ENCODE data around the gene PSTPIP2. TPM values are rescaled to one million over a fixed set of nuclear protein-coding genes. Genes with fewer than 3 reads are reported as not detected.
A peak's percentile ranks its signal among the peaks of the same experiment; 100 is the strongest.

Gene PSTPIP2
- total RNA-seq (10 to 100 TPM; 13.3 to 14.0 TPM), polyA plus RNA-seq (10 to 100 TPM; 10.9 to 19.7 TPM)

GRCh38 chr18:46071653-46072375, at the start of gene PSTPIP2:
Gene PSTPIP2 (minus strand): TSS chr18:46072260. CDS start chr18:46072188, 72 bp downstream.
- peak within 1 kb of the TSS in 5 of 7 donors; percentile 48 to 91 (median 79) for H3K27ac Mint-ChIP-seq
- DNase-seq = peak; percentile 59 to 78 (median 64)
- intact Hi-C loops (cut with micrococcal nuclease) = loop anchor here (2.0 to 5.0 kb wide), 3 partner anchors 75 to 190 kb away; partner anchors contain the start of gene EPG5
- H3K9me3 Mint-ChIP-seq = no peaks in the 10 kb centered on the region
- ChIA-PET POLR2A (ENCODE audit: partially characterized antibody) (interaction anchor here (0.6 to 3.6 kb wide), 12 partner anchors 16 to 414 kb away, joined by 3 to 28 read pairs (median 4); partner anchors contain the start of genes ATP5F1A and HAUS1), CTCF (ENCODE audit: partially characterized antibody) (interaction anchor here (1.0 to 4.1 kb wide), 17 partner anchors 10 to 408 kb away, joined by 3 to 92 read pairs (median 10); no protein-coding TSS in a partner anchor)
- peak within 1 kb of the TSS; percentile 86 to 94 (median 88) for H3K4me3 Mint-ChIP-seq
- peak within 1 kb of the TSS; percentile 62 for H3K27ac ChIP-seq (ENCODE audit: low read depth, low read length)
- H3K36me3 ChIP-seq (ENCODE audit: insufficient read depth, low read length) = no peaks in the 10 kb centered on the region
- H3K4me1 Mint-ChIP-seq = peaks cover 25 to 45% (median 38%) of the 10 kb centered on the region in 4 donors
- H3K4me1 ChIP-seq (ENCODE audit: insufficient read depth, low read length) = peaks cover 44% of the 10 kb centered on the region
- peaks cover 0 to 3% of the 10 kb centered on the region in 2 donors for H3K36me3 Mint-ChIP-seq
- no peaks in the 10 kb centered on the region for H3K9me3 ChIP-seq (ENCODE audit: control insufficient read depth in 1 of 2, low read length in 2 of 2)
- H3K27me3 Mint-ChIP-seq = no peaks in the 10 kb centered on the region
- H3K27me3 ChIP-seq (ENCODE audit: insufficient read depth, low read length) = no peaks in the 10 kb centered on the region
- peak within 1 kb of the TSS; percentile 42 to 76 for H3K4me3 ChIP-seq (ENCODE audit: low read length in 2 of 2)

DNA sequence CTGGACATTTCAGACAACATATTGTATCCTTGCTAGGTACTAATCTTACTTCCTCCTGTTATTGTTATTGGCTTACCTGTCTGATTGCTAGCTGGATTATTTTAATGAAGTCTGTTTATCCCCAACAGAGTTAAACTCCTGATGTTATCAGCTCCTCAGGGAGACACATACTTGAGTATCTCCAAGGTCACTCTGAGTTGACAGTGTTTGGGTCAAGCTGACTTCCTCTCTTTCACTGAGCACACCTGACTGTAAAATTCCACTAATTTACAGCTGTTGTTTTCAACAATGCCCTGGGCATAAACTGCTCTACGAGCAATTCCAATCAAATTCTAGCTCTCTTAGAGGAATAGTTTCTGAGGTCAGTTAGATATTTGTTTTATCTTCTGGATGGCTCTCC, 41.7 kb upstream of the PSTPIP2 start:
- no peak overlapping the region for H3K27ac Mint-ChIP-seq
- Histone ChIP-seq H3K9me3 (ENCODE audit: control insufficient read depth in 1 of 2, low read length in 2 of 2) (no peaks in the 10 kb centered on the region), H3K4me1 (ENCODE audit: insufficient read depth, low read length) (no peaks in the 10 kb centered on the region), H3K36me3 (ENCODE audit: insufficient read depth, low read length) (peaks cover 21% of the 10 kb centered on the region), H3K27ac (ENCODE audit: low read depth, low read length) (no peak overlapping the region), H3K27me3 (ENCODE audit: insufficient read depth, low read length) (no peaks in the 10 kb centered on the region), H3K4me3 (ENCODE audit: low read length in 2 of 2) (no peak overlapping the region)
- peaks cover 14 to 36% of the 10 kb centered on the region in 2 donors for H3K36me3 Mint-ChIP-seq
- no peak for DNase-seq
- intact Hi-C loops (cut with micrococcal nuclease) = no loop called here
- H3K27me3 Mint-ChIP-seq = no peaks in the 10 kb centered on the region
- ChIA-PET CTCF (ENCODE audit: partially characterized antibody) (no interaction called here), POLR2A (ENCODE audit: partially characterized antibody) (no interaction called here)
- H3K9me3 Mint-ChIP-seq = no peaks in the 10 kb centered on the region
- no peak overlapping the region for H3K4me3 Mint-ChIP-seq
- H3K4me1 Mint-ChIP-seq = peaks cover 0 to 10% (median 5%) of the 10 kb centered on the region in 4 donors

DNA sequence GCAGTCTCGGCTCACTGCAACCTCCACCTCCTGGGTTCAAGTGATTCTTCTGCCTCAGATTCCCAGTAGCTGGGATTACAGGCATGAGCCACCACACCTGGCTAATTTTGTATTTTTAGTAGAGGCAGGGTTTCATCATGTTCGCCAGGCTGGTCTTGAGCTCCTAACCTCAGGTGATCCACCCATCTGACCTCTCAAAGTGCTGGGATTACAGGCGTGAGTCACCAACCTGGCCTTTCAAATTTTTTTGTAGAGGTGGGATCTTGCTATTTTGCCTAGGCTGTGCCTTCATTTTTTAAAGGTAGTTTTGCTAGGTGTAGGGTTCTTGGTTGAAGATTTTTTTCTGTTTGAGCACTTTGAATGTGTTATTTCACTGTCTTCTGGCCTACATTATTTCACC, 38.3 kb upstream of the PSTPIP2 start:
- Mint-ChIP-seq H3K27me3 (no peaks in the 10 kb centered on the region), H3K9me3 (no peaks in the 10 kb centered on the region), H3K27ac (no peak overlapping the region), H3K36me3 (peaks cover 8 to 28% of the 10 kb centered on the region in 2 donors), H3K4me3 (no peak overlapping the region), H3K4me1 (peaks cover 10 to 16% (median 14%) of the 10 kb centered on the region in 4 donors)
- ChIA-PET POLR2A (ENCODE audit: partially characterized antibody) (no interaction called here), CTCF (ENCODE audit: partially characterized antibody) (interaction anchor here (0.7 to 1.0 kb wide), 3 partner anchors 10 to 38 kb away, joined by 3 to 6 read pairs (median 4); no protein-coding TSS in a partner anchor)
- H3K27ac ChIP-seq (ENCODE audit: low read depth, low read length) = no peak overlapping the region
- DNase-seq = no peak
- intact Hi-C loops (cut with micrococcal nuclease) = no loop called here
- no peak overlapping the region for H3K4me3 ChIP-seq (ENCODE audit: low read length in 2 of 2)
- no peaks in the 10 kb centered on the region for H3K27me3 ChIP-seq (ENCODE audit: insufficient read depth, low read length)
- H3K4me1 ChIP-seq (ENCODE audit: insufficient read depth, low read length) = peaks cover 7% of the 10 kb centered on the region
- peaks cover 21% of the 10 kb centered on the region for H3K36me3 ChIP-seq (ENCODE audit: insufficient read depth, low read length)
- no peaks in the 10 kb centered on the region for H3K9me3 ChIP-seq (ENCODE audit: control insufficient read depth in 1 of 2, low read length in 2 of 2)

- Histone ChIP-seq H3K9me3 (ENCODE audit: control insufficient read depth in 1 of 2, low read length in 2 of 2) (no peaks in the 10 kb centered on the region), H3K4me3 (ENCODE audit: low read length in 2 of 2) (no peak overlapping the region), H3K36me3 (ENCODE audit: insufficient read depth, low read length) (peaks cover 14% of the 10 kb centered on the region), H3K27ac (ENCODE audit: low read depth, low read length) (no peak overlapping the region), H3K27me3 (ENCODE audit: insufficient read depth, low read length) (no peaks in the 10 kb centered on the region), H3K4me1 (ENCODE audit: insufficient read depth, low read length) (peaks cover 13% of the 10 kb centered on the region)
- ChIA-PET POLR2A (ENCODE audit: partially characterized antibody) (no interaction called here), CTCF (ENCODE audit: partially characterized antibody) (interaction anchor here (0.7 kb wide), 1 partner anchor 51 kb away, joined by 4 read pairs; no protein-coding TSS in a partner anchor)
- intact Hi-C loops (cut with micrococcal nuclease) = no loop called here
- peak overlapping the region in 3 of 7 donors; percentile 2 to 64 (median 53) for H3K27ac Mint-ChIP-seq
- H3K9me3 Mint-ChIP-seq = no peaks in the 10 kb centered on the region
- H3K27me3 Mint-ChIP-seq = no peaks in the 10 kb centered on the region
- H3K4me3 Mint-ChIP-seq = peak overlapping the region in 1 of 8 donors; percentile 15
- DNase-seq = no peak
- peaks cover 8 to 35% of the 10 kb centered on the region in 2 donors for H3K36me3 Mint-ChIP-seq
- H3K4me1 Mint-ChIP-seq = peaks cover 15 to 25% (median 21%) of the 10 kb centered on the region in 4 donors
Observed at GRCh38 chr18:46109386-46109785, 37.3 kb upstream of the PSTPIP2 start.

GRCh38 chr18:46104128-46104911, 32.3 kb upstream of the PSTPIP2 start, which contains the start of gene HAUS1:
Gene HAUS1 (plus strand): TSS chr18:46104385. CDS start chr18:46104412, 27 bp downstream.
- H3K27ac Mint-ChIP-seq = peak within 1 kb of the TSS; percentile 84 to 98 (median 92)
- peak within 1 kb of the TSS; percentile 97 to 99 (median 98) for H3K4me3 Mint-ChIP-seq
- intact Hi-C loops (cut with micrococcal nuclease) = loop anchor here (2.0 kb wide), 1 partner anchor 68 kb away; no protein-coding TSS in a partner anchor
- peaks cover 0 to 23% of the 10 kb centered on the region in 2 donors for H3K36me3 Mint-ChIP-seq
- Histone ChIP-seq H3K27me3 (ENCODE audit: insufficient read depth, low read length) (no peaks in the 10 kb centered on the region), H3K4me3 (ENCODE audit: low read length in 2 of 2) (peak within 1 kb of the TSS; percentile 75 to 86), H3K4me1 (ENCODE audit: insufficient read depth, low read length) (peaks cover 13% of the 10 kb centered on the region), H3K27ac (ENCODE audit: low read depth, low read length) (peak within 1 kb of the TSS; percentile 64), H3K36me3 (ENCODE audit: insufficient read depth, low read length) (peaks cover under 1% of the 10 kb centered on the region), H3K9me3 (ENCODE audit: control insufficient read depth in 1 of 2, low read length in 2 of 2) (no peaks in the 10 kb centered on the region)
- peaks cover 12 to 33% (median 23%) of the 10 kb centered on the region in 4 donors for H3K4me1 Mint-ChIP-seq
- no peaks in the 10 kb centered on the region for H3K9me3 Mint-ChIP-seq
- H3K27me3 Mint-ChIP-seq = no peaks in the 10 kb centered on the region
- peak; percentile 65 to 81 (median 72) for DNase-seq
- ChIA-PET CTCF (ENCODE audit: partially characterized antibody) (interaction anchor here (2.0 kb wide), 1 partner anchor 69 kb away, joined by 15 read pairs; a partner anchor contains a TSS), POLR2A (ENCODE audit: partially characterized antibody) (interaction anchor here (0.8 to 0.9 kb wide), 2 partner anchors 21 to 34 kb away, joined by 3 read pairs; no protein-coding TSS in a partner anchor)

GRCh38 chr18:46099463-46099862, 27.4 kb upstream of the PSTPIP2 start:
- H3K9me3 ChIP-seq (ENCODE audit: control insufficient read depth in 1 of 2, low read length in 2 of 2) = no peaks in the 10 kb centered on the region
- Mint-ChIP-seq H3K4me1 (peaks cover 12 to 41% (median 27%) of the 10 kb centered on the region in 4 donors), H3K27me3 (no peaks in the 10 kb centered on the region), H3K9me3 (no peaks in the 10 kb centered on the region), H3K27ac (no peak overlapping the region), H3K36me3 (peaks cover 5 to 23% of the 10 kb centered on the region in 2 donors), H3K4me3 (peak overlapping the region in 1 of 8 donors; percentile 29)
- DNase-seq = no peak
- H3K4me1 ChIP-seq (ENCODE audit: insufficient read depth, low read length) = peaks cover 37% of the 10 kb centered on the region
- peaks cover 6% of the 10 kb centered on the region for H3K36me3 ChIP-seq (ENCODE audit: insufficient read depth, low read length)
- intact Hi-C loops (cut with micrococcal nuclease) = loop anchor here (5.0 kb wide), 1 partner anchor 1833 kb away; the partner anchor contains the start of gene SMAD2
- H3K27ac ChIP-seq (ENCODE audit: low read depth, low read length) = no peak overlapping the region
- no peak overlapping the region for H3K4me3 ChIP-seq (ENCODE audit: low read length in 2 of 2)
- CTCF ChIA-PET (ENCODE audit: partially characterized antibody) = interaction anchor here (2.9 kb wide), 1 partner anchor 74 kb away, joined by 15 read pairs; a partner anchor contains a TSS
- H3K27me3 ChIP-seq (ENCODE audit: insufficient read depth, low read length) = no peaks in the 10 kb centered on the region
- POLR2A ChIA-PET (ENCODE audit: partially characterized antibody) = no interaction called here
